HG02840 (cell line): ENCODE data around the gene ADAM11.

ENCODE experiments used
- ATAC-seq: cut with Tn5 transposase; IDR thresholded peaks from one replicate; pipeline ENCODE4 v1.9.1; 2021; ENCODE audit warnings: mild to moderate bottlenecking, moderate library complexity, moderate number of reproducible peaks; ENCODE audit not compliant: unreplicated experiment, low FRiP score

Gene ADAM11

GRCh38 chr17:44774271-44775135, 15.7 kb downstream of the ADAM11 start:
- peak; percentile 22 for ATAC-seq

GRCh38 chr17:44775136-44775837, 16.5 kb downstream of the ADAM11 start:
- peak; percentile 76 for ATAC-seq

GRCh38 chr17:44775838-44776621, 17.2 kb downstream of the ADAM11 start:
- peak; percentile 7 for ATAC-seq

GRCh38 chr17:44776628-44777393, 18.0 kb downstream of the ADAM11 start:
- no peak for ATAC-seq

- no peak for ATAC-seq
Observed at GRCh38 chr17:44777394-44778348, 18.9 kb downstream of the ADAM11 start.

GRCh38 chr17:44778656-44779210, 19.9 kb downstream of the ADAM11 start:
- no peak for ATAC-seq

GRCh38 chr17:44779211-44780025, 20.6 kb downstream of the ADAM11 start:
- ATAC-seq: no peak

GRCh38 chr17:44780161-44780560, 21.4 kb downstream of the ADAM11 start:
- ATAC-seq: no peak

- ATAC-seq: no peak
Observed at GRCh38 chr17:44780845-44781480, 22.2 kb downstream of the ADAM11 start.

- no peak for ATAC-seq
Observed at GRCh38 chr17:44781551-44782325, 22.9 kb downstream of the ADAM11 start.

GRCh38 chr17:44782326-44782850, 23.6 kb downstream of the ADAM11 start:
- no peak for ATAC-seq

GRCh38 chr17:44785921-44786320, 27.1 kb downstream of the ADAM11 start:
- ATAC-seq: no peak

- no peak for ATAC-seq
Observed at GRCh38 chr17:44786551-44787081, 27.8 kb downstream of the ADAM11 start.

GRCh38 chr17:44787271-44787940, 28.6 kb downstream of the ADAM11 start:
- no peak for ATAC-seq

GRCh38 chr17:44788139-44788538, 29.4 kb downstream of the ADAM11 start:
- ATAC-seq: no peak

GRCh38 chr17:44792276-44792675, 33.5 kb downstream of the ADAM11 start:
- ATAC-seq: no peak
